ENCODE results near the gene CD7. TPM values are rescaled to one million over a fixed set of nuclear protein-coding genes. Genes with fewer than 3 reads are reported as not detected.

The CD7 gene
- total and polyA plus RNA-seq, 2 donors (not counting 1 experiment from before 2014, with no cell fraction given): 0.67 to 1.3 TPM

- POLR2A ChIA-PET: no interaction called here
- H3K27me3 Mint-ChIP-seq: peaks cover 15% of the 10 kb centered on the region
- H3K4me1 Mint-ChIP-seq: peaks cover 7% of the 10 kb centered on the region
- peaks cover 8 to 11% of the 10 kb centered on the region in 2 donors for H3K4me1 ChIP-seq (ENCODE audit: control insufficient read depth in 2 of 2, insufficient read depth in 2 of 2, low read length in 2 of 2)
- DNase-seq: no peak
- CTCF ChIA-PET: interaction anchor here (0.8 to 1.1 kb wide), 3 partner anchors 24 to 208 kb away, joined by 3 read pairs; no protein-coding TSS in a partner anchor
- H3K27ac ChIP-seq (ENCODE audit: low read length in 2 of 2): no peak overlapping the region
- no peak overlapping the region for H3K27ac Mint-ChIP-seq
- H3K4me3 ChIP-seq (ENCODE audit: control extremely low read depth in 1 of 5, extremely low read depth in 1 of 5, insufficient read depth in 1 of 5, low read depth in 2 of 5, low read length in 4 of 5): no peak overlapping the region
- H3K9me3 Mint-ChIP-seq (ENCODE audit: insufficient read depth): no peaks in the 10 kb centered on the region
- no peak for ATAC-seq (ENCODE audit: low read depth)
- H3K27me3 ChIP-seq (replicated peaks in 1 of 4; ENCODE audit: control extremely low read depth in 1 of 4, control insufficient read depth in 3 of 4, insufficient read depth in 4 of 4, low read length in 3 of 4): peaks cover 0 to 23% (median 3%) of the 10 kb centered on the region in 4 experiments
- no peak overlapping the region for H3K4me3 Mint-ChIP-seq
- H3K9ac ChIP-seq (ENCODE audit: low read length): no peak overlapping the region
- no peak overlapping the region for H3K4me2 ChIP-seq (replicated peaks; ENCODE audit: low read depth, low read length, poor library complexity, severe bottlenecking)
- H4K20me1 ChIP-seq (ENCODE audit: control insufficient read depth, insufficient read depth, low read length, poor library complexity, severe bottlenecking): no peaks in the 10 kb centered on the region
- no peaks in the 10 kb centered on the region for H3K79me2 ChIP-seq (ENCODE audit: control insufficient read depth, insufficient read depth, low read length)
- 34% methylated on average over 24 of the region's 28 CpGs for WGBS (ENCODE audit: insufficient coverage)
- H2AFZ ChIP-seq (ENCODE audit: insufficient read depth, low read depth, low read length, poor library complexity, severe bottlenecking): peak overlapping the region; percentile 33
- intact Hi-C loops (cut with micrococcal nuclease): no loop called here
- H3K9me3 ChIP-seq (ENCODE audit: control extremely low read depth in 1 of 3, control insufficient read depth in 2 of 3, insufficient read depth in 1 of 3, low read length in 2 of 3): no peaks in the 10 kb centered on the region
- TF ChIP-seq CTCF (IDR thresholded peaks at IDR 0.05): no peak
- TF ChIP-seq EZH2 (IDR thresholded peaks at IDR 0.05; ENCODE audit: borderline replicate concordance, insufficient read depth, low read depth, low read length, poor library complexity, severe bottlenecking): no peak
- H3K36me3 ChIP-seq (replicated peaks in 1 of 2; ENCODE audit: control extremely low read depth in 1 of 2, control insufficient read depth in 1 of 2, extremely low read depth in 1 of 2, insufficient read depth in 2 of 2, low read length in 1 of 2): no peaks in the 10 kb centered on the region
These were observed 29.2 kb upstream of the CD7 start for GRCh38 chr17:82346342-82347300.
